GM19099 (cell line): Measurements from ENCODE around the gene ZNF236.

Experiments used
- POLR2A ChIP-seq: IDR thresholded peaks from 3 replicates; pipeline ENCODE4 v1.6.1; 2011; ENCODE audit warnings: low read depth; ENCODE audit not compliant: insufficient read length; ENCODE audit errors: extremely low read depth

Gene ZNF236

GRCh38 chr18:76988827-76989646 lies 166.7 kb downstream of the ZNF236 start:
- no peak for TF ChIP-seq POLR2A

- no peak for TF ChIP-seq POLR2A
These were observed 167.4 kb downstream of the ZNF236 start for GRCh38 chr18:76989647-76990190.

GRCh38 chr18:76991021-76991688 lies 168.8 kb downstream of the ZNF236 start:
- TF ChIP-seq POLR2A = no peak

DNA sequence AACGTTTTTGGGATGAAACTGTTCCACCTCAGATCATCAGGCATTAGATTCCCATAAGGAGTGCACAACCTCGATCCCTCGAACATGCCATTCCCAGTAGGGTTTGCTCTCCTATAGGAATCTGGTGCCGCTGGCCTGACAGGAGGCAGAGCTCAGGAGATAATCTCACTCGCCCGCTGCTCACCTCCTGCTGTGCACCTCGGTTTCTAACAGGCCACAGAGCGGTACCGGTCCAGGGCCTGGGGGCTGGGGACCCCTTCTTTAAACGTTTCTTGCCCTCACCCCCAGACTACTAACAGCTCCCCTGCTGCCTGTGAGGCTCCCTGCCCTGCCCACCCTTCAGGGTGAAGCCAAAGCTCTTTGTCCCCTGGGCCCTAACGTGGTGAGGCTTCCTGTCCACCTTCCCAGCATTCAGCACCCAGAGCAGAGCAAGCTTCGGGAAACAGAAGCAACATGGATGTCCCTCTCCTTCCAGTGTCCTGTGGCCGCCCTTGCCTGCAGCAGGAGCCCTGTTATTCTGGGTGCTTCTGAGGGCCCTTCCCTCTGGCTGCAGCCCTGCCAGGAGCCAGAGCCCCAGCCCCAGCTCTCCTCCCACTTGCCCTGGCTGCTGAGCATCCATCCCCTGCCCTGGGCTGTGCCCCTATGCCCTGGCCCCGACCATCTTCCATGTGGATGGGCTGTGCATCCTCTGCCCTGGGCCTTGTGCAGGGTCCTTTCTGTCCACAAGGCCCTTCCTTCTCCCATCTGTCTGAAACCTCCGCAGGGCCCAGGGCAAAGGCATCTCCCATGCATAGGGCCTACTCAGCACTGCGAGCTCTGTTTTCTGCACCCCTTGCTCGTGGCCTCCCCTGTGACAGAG lies 170.1 kb downstream of the ZNF236 start:
- TF ChIP-seq POLR2A = no peak

- no peak for TF ChIP-seq POLR2A
These were observed 170.7 kb downstream of the ZNF236 start for GRCh38 chr18:76993085-76993382.

DNA sequence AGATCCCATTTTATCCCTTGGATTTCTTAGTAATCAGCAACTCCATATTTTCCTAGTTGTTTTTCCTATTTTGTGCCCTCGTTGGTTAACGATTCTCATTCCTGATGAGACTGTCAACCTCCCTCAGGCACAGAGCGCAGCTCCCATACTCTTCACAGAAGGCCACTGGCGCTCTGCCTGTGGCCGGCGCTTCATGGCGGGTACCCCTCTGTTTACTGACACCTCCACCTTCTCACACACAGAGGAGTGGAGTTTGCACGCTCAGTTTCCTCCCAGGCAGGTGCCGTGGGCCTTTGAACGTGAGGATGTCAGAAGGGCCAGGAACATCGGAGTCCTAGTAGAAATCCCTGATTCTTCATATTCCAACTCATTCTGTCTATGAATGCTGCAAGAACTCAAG lies 171.2 kb downstream of the ZNF236 start:
- no peak for TF ChIP-seq POLR2A

GRCh38 chr18:76994086-76994654 lies 171.8 kb downstream of the ZNF236 start:
- no peak for TF ChIP-seq POLR2A

DNA sequence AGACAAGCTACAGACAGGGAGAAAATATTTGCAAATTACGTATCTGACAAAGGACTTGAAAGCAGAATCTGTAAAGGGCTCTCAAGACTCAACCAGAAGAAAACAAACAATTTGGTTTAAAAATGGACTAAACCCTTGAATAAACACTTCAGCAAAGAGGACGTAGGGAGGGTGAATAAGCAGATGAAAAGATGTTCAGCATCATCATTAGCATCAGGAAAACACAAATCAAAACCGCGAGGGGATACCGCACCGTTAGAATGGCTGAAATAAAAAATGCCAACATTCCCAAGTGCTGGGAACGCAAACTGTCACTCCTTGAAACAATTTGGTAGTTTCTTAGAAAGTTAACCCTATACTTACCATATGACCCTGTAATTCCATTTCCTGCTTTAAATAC lies 173.5 kb downstream of the ZNF236 start:
- no peak for TF ChIP-seq POLR2A

DNA sequence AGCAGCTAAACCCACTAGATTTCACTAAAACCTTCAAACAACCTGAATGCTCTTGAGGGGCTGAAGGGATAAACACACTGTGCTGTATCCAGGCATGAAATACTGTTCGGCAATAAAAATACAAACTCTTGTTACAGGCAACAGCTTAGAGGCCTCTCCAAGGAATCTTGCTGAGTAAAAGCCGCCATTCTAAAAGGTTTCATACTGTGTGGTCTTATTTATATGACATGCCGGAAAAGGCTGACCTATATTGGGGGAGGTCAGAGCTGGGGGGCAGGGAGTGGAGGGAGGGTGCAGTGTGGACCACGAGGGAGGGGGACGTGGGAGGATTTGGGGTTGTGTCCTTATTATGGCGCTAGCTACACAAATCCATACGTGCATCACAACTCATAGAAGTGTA lies 174.1 kb downstream of the ZNF236 start:
- TF ChIP-seq POLR2A = no peak

- TF ChIP-seq POLR2A = no peak
These were observed 175.8 kb downstream of the ZNF236 start for GRCh38 chr18:76997951-76998808.

DNA sequence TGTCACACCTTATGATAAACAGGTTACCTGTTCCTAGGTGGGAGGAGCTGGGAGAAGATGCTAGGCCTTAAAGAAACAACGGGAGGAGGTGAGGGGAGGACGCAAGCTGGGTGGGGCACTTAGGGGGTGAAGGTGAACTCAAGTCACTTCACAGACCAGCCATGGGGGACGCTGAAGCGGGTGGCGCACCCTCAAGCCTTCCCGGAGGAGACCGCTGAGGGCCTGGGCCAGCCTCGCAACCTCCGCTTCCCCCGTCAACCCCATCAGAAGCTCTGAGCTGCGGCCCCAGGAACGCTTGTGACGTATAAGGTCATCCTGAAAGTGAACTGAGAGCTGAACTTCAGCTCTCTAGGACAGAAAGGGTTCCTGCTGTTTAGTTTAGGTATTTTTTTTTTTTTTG lies 176.7 kb downstream of the ZNF236 start:
- no peak for TF ChIP-seq POLR2A

DNA sequence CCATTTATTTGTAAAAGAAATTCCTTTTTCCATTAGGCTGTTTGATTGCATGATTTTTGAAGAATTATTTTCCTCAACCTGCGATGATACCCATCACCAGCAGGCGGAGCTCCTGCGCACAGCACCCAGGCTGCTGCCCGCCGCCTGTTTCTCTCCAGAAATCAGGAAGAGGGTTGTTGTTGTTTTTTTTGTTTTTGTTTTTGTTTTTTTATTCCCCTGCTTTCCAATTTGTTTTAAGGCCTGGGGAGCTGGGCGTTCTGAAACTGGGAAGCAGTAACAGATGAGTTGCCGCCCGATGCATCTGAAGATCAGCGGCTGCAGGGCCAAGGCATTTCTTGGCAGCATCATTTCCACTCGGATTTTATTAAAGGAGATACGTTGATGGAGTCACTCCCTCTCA lies 178.2 kb downstream of the ZNF236 start:
- TF ChIP-seq POLR2A = no peak

- TF ChIP-seq POLR2A = no peak
These were observed 178.7 kb downstream of the ZNF236 start for GRCh38 chr18:77001041-77001440.

- TF ChIP-seq POLR2A = no peak
These were observed 179.6 kb downstream of the ZNF236 start for GRCh38 chr18:77001979-77002378.

DNA sequence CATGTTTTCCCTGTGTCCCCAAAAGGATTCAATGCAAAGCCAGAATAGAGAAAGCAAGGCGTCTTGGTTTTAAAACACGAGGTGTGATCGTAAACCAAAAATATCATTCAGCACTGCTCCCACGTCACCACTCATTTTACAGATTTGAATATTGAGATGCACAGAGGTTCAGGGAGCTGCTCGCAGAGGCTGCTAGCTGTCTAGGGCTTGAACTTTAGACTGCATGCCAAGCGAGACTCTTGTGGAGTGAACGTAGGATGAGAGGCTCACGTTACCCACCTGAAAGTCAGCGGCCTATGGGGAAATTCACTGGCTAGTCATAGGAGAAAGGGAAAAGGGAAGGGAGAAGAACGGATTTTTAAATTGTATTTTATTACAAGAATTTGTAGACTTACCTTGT lies 180.1 kb downstream of the ZNF236 start:
- TF ChIP-seq POLR2A = no peak

DNA sequence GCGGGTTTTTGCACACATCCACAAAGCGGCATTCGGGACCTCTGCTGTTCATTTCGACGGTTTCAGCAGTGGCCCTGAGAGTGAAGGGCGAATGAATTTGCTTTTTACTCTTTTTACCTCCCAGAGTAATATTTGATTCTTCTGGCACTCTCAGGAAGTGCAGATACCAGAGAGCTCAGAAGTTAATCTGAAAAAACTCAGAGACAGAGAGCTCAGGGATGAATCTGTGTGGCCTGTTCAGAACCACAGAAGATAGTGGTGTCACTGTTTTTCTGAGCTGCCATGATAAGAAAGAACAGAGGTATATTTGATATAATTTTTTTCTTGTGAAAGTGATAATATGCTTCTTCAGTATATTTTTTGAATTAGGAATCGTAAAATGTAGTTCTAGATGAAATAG lies 181.0 kb downstream of the ZNF236 start:
- TF ChIP-seq POLR2A = no peak
